NCI-H446 treated with DMSO at 0.1 percent for 48 hours (cell line): ENCODE measurements around the gene MRPS21.
"Not testable (repeated sequence)": the region's sequence is repeated elsewhere in the genome, so short reads cannot be mapped to it uniquely, and the experiment has no call there.

Source experiments
- DNase-seq: peaks from one replicate; lab custom pipeline; 2025; lab: John Stamatoyannopoulos, UW

Gene MRPS21

GRCh38 chr1:150281758-150282557, 11.7 kb upstream of the MRPS21 start, which contains the start of gene CIART:
TSS of gene CIART (plus strand) at chr1:150282554. CDS start at chr1:150283268, 714 bp downstream.
- DNase-seq = peak; percentile 98

- no peak for DNase-seq
Observed at GRCh38 chr1:150282558-150282958, 11.1 kb upstream of the MRPS21 start.

GRCh38 chr1:150283260-150283659, 10.4 kb upstream of the MRPS21 start:
- no peak for DNase-seq

GRCh38 chr1:150288382-150288781, 5.3 kb upstream of the MRPS21 start:
- DNase-seq = no peak

DNA sequence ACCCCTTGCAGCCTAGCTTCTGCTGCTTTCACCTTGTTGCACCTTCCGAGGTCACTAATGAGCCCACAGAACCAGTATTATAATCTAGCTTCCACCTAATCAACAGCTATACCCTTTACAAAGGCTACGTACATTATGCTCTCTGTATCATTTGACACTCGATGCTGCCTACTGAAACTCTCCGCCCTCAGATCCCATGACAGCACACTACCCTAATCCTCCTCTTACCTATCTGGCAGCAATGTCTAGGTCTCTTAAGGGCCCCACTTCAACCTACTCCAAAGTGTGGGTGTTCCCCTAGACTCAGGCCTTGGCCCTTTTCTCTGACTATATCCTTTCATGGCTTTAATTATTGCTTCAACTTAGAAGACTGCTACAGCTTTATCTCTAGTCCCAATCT, 4.8 kb upstream of the MRPS21 start:
- no peak for DNase-seq

DNA sequence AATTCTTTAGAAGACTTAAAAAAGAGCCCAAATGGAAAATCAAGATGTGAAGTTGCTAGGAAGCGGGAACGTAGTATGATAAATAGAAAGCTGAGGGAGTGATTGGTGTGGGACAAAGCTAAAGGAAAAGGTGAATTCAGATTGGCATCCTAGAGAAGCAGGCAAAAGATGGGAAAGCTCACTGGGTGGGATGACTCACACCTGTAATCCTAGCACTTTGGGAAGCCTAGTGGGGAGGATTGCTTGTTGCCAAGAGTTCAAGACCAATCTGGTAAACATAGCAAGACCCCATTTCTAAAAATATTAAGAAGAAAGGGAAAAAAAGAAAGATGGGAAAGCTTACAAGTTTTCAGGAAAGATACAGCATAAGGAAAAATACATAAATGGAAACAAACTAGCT, 1.8 kb downstream of the MRPS21 start:
- DNase-seq = no peak

DNA sequence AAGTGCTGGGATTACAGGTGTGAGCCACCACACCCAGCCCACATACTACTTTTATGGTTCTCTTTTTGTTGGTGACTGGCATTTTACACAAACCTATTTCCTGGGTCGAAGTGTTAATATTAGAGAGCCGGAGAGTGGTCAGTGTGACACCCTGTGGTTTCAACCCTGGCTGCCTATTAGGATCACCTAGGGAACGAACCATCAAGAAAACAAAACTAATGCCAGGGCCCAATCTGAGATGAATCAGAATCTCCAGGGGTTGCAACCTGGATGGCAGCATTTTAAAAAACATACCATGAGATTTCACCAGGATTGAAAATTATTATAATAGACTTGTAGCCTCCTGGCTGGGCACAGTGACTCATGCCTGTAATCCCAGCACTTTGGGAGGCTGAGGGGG, 6.1 kb downstream of the MRPS21 start:
- no peak for DNase-seq

DNA sequence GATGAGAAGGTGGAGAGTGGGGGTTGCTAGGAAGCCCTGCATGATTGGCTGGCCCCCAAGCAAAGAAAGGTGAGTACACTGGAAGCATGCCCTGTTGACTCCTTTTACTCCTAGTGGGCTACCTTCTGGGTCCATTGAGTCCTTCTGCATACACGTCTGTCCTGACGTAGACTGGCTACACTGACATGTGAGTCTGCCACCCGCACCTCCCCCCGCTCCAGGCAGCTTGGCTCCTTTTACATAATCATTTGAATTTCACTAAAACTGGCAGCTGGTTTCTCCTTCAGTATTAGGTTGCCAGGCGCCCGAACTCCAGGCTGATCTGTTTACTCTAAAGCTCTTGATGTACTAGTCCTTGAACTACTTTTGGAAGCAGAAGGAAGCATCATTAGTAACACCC, 8.7 kb downstream of the MRPS21 start:
- DNase-seq = no peak

GRCh38 chr1:150302902-150303301, 9.2 kb downstream of the MRPS21 start:
- DNase-seq = no peak

- not testable (repeated sequence) for DNase-seq
Observed at GRCh38 chr1:150308585-150308984, 14.9 kb downstream of the MRPS21 start.

GRCh38 chr1:150309758-150310508, 16.3 kb downstream of the MRPS21 start:
- DNase-seq = no peak

DNA sequence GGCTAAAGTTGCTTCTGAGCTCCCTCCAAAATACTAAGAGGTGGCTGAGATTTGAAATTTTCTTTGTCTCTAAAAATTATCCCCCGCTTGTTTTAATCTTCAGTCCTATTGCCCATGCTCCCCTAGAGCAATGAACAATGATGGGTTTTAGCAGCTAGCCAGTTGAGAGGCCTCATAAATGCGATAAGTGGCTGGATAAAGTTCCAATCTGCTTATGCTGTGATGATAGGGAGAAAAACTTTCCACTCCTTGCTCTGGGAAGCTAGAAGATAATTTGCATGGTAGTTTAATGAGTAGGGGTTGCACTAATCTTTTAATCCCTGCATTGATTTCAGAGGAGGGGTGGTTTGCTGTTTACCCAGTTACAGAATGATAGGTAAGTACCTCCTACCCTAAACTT, 18.1 kb downstream of the MRPS21 start:
- DNase-seq = no peak

DNA sequence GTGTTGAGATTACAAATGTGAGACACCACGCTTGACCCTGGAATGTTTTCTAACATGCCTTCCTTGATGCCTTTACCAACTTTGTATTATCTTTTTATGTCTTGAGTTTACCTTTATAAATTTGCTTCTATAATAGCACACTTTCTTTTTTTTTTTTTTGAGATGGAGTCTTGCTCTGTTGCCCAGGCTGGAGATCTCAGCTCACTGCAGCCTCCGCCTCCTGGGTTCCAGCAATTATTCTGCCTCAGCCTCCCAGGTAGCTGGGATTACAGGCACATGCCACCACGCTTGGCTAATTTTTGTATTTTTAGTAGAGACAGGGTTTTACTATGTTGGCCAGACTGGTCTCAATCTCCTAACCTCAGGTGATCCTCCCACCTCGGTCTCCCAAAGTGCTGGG, 21.0 kb downstream of the MRPS21 start:
- not testable (repeated sequence) for DNase-seq

GRCh38 chr1:150320667-150320978, 27.0 kb downstream of the MRPS21 start:
- no peak for DNase-seq

- no peak for DNase-seq
Observed at GRCh38 chr1:150321826-150322166, 28.1 kb downstream of the MRPS21 start.

DNA sequence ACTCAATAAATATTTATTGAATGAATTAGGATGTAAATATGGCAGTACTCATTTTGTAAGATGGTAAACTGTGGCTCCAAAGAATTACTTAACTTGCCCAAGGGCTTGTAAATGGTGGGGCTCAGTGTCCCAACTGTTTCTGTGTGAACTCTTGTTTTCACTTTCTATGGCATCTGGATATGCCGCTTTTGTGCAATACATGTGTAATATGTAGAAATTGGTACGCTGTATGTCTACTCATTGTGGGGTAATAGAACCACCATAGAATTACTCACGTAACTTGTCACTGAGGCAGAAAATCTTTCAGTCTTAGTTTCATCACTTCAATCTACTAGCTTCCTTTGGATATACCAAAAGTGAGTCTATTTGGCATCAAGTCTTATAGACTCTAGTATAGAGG, 28.6 kb downstream of the MRPS21 start:
- DNase-seq = no peak

DNA sequence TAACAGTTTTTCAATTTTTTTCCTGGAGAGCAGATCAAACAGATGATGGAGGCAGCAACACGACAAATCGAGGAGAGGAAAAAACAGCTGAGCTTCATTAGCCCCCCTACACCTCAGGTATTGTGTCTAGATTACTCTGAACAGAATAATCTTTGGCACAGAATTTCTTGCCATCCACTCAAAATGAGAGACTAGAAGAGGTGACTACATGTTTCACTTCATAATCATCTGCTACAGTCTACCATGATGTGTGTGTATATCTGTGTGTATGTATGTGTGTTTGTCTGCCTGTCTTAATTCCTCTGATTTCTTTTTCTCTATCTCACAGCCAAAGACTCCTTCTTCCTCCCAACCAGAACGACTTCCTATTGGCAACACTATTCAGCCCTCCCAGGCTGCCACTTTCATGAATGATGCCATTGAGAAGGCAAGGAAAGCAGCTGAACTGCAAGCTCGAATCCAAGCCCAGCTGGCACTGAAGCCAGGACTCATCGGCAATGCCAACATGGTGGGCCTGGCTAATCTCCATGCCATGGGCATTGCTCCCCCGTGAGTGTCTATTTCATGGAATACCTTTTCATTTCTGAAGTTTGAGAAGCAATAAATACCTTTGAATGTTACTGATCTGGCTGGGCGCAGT, 39.1 kb downstream of the MRPS21 start:
- no peak for DNase-seq

- DNase-seq = no peak
Observed at GRCh38 chr1:150346316-150346715, 52.7 kb downstream of the MRPS21 start.

- DNase-seq = no peak
Observed at GRCh38 chr1:150352866-150353265, 59.2 kb downstream of the MRPS21 start.
